HK-2 (cell line): ENCODE measurements around the gene MKKS.

Experiments
- DNase-seq: peaks from one replicate; pipeline ENCODE4 v3.0.0-alpha.2; 2018; ENCODE audit not compliant: unreplicated experiment

Gene MKKS

DNA sequence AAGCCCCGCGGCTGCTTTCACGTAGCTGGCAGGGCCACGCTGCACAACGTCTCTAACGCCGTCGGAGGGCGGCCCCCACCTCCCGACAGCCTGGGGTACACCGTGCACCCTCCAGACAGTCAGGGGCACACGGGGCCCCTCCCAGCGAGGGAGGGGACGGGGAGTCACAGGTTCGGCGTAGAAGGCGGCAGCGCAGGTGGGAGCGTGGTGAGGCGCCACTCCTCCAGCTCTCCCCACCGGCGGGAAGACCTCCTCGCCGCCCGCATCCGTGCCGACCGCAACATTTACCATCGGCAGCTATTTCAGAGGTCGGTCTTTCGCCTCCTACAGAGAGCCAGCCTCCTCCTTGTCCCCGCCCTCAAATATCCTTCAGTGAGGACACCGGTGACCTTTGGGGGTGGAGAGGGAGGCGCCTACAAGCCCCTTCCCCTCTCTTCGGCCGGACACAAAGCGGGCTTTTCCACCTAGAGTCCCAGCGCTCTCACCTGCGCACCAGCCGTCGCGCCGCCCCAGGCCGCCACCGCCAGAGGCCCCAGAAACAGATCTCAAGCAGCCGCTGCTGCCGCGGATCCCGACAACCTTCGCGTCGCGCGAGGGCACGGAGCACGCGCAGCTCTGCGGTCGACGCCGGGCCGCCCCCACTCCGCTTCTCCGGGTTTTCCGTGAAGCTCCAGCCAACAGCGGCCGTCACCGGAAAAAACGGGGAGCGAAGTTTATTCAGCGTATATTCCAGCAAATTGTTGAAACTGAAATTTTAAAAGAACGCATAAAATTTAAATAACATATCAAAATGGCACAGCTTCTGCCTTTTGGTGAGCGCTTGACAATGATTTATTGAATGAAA, at the start of gene MKKS:
Gene MKKS (minus strand): TSS at position 600 of the 844 bp plus-strand sequence. CDS start 20,708 bp downstream, outside the sequence.
- peak; percentile 93 for DNase-seq

DNA sequence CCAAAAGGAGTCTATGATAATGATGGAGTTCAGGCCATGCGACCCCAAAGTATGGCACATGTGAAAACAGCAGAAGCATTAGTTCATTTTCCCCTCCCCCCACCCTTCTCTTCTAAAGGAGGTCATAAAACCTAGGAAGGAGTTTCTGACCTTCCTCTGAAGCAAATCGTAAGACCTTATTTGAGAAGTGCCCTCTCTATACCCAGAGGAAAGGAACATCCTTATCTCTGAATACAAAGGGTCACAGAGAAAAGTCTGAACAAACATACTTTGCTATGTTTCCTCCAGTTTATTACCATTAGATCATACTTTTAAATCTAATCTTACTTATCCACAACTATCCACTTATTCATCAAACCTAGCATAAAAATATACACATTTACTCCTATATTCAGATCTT, 49.7 kb upstream of the MKKS start:
- no peak for DNase-seq

GRCh38 chr20:10481676-10482075, 47.7 kb upstream of the MKKS start:
- no peak for DNase-seq

- no peak for DNase-seq
Measured at GRCh38 chr20:10478930-10479329, 44.9 kb upstream of the MKKS start.

DNA sequence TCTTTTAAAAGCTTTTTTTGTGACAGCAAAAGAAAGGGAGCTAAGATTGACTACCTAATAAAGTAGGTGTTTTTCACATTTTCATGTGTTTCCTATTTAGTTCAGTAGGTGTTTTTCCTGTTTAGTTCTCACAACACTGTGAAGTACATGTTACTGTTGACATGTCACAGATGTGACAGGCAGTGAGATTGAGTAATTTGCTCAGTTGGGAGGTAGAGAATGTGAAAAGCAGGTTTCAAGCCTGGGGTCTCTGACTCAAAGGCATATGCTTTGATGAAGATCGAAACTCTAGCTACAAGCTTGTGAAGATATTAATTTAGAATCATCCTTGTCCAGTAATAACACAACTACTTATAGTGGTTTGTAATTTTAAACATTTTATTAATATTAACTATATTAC, 44.2 kb upstream of the MKKS start:
- no peak for DNase-seq

GRCh38 chr20:10476319-10476724, 42.3 kb upstream of the MKKS start:
- DNase-seq: no peak

DNA sequence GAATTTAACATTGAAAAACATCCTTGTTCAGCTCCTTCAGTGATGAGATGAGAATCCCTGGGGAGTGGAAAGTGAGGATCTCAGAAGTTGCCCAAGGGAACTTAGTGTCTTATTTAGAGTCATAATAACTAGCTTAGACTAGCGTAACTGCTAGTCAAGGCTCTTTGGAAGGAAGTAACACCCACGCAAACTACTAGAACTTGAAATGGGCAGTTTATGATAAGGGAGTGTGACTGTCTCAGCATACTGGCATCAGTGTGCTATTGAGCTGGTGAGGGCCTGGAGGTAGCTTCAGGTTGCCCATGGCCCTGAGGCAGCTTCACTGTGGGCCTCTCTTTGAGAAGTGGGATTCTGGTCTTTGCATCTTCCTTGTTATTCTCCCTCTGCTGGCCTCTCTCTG, 41.2 kb upstream of the MKKS start:
- DNase-seq: no peak

GRCh38 chr20:10474606-10475184, 40.7 kb upstream of the MKKS start:
- DNase-seq: no peak

DNA sequence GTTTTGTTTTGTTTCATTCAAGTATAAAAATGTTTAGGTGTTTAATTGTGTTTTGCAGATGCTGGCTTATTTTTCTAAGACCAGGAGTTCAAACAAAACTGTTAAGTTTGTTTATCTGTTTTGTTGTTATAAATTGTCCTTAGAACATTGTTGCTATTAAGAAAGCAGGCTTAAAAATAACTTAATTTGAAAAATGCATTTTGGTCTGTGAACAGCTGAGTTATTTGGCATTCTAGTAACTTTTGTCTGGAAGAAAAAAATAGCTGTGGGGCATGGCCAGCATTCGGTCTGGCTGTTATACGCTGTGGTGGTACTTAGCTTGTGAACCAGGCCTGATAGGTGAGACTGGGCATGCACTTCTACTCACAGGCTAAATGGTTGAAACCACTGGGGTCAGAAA, 38.8 kb upstream of the MKKS start:
- DNase-seq: no peak

- no peak for DNase-seq
Measured at GRCh38 chr20:10470276-10470675, 36.3 kb upstream of the MKKS start.

- DNase-seq: no peak
Measured at GRCh38 chr20:10469599-10469998, 35.6 kb upstream of the MKKS start.

GRCh38 chr20:10469056-10469455, 35.0 kb upstream of the MKKS start:
- DNase-seq: no peak

GRCh38 chr20:10468340-10468845, 34.4 kb upstream of the MKKS start:
- no peak for DNase-seq

GRCh38 chr20:10467681-10468339, 33.8 kb upstream of the MKKS start:
- DNase-seq: no peak

GRCh38 chr20:10466855-10467254, 32.8 kb upstream of the MKKS start:
- DNase-seq: no peak

- DNase-seq: no peak
Measured at GRCh38 chr20:10466325-10466724, 32.3 kb upstream of the MKKS start.

- no peak for DNase-seq
Measured at GRCh38 chr20:10465135-10465534, 31.1 kb upstream of the MKKS start.

DNA sequence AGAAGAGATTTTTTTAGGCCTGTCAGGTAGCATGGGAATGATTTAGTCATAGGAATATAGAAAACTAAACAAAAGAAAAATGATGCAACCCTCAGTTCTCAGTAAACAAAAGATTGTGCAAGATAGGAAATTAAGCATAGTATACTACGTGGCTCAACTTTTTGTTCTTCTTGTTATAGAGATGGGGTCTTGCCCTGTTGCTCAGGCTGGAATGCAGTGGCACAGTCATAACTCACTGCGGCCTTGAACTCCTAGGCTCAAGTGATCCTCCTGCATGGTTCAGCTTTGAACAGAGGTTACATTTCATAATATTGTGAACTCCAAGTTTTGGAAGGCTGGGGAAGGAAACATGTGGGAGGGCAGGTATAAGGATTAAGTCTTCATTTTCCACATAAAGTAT, 29.6 kb upstream of the MKKS start:
- DNase-seq: no peak

- DNase-seq: no peak
Measured at GRCh38 chr20:10462516-10462915, 28.5 kb upstream of the MKKS start.

DNA sequence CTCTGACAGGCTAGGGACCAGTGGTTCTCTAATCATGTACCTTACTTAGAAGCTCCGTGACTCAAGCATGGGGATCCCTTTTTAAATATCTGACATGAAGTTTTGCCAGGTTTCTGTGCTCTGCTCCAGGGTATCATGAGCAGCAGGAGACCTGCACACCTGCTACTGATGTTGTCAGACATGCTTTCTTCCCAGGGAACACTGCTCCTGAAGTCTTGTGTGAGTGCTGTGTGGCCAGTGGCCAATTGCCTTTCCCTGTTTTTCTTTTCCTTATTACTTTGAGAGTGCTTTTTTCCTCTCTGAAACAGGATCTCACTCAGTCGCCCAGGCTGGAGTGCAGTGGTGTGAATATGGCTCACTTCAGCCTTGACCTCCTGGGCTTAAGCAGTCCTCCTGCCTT, 27.5 kb upstream of the MKKS start:
- DNase-seq: no peak

DNA sequence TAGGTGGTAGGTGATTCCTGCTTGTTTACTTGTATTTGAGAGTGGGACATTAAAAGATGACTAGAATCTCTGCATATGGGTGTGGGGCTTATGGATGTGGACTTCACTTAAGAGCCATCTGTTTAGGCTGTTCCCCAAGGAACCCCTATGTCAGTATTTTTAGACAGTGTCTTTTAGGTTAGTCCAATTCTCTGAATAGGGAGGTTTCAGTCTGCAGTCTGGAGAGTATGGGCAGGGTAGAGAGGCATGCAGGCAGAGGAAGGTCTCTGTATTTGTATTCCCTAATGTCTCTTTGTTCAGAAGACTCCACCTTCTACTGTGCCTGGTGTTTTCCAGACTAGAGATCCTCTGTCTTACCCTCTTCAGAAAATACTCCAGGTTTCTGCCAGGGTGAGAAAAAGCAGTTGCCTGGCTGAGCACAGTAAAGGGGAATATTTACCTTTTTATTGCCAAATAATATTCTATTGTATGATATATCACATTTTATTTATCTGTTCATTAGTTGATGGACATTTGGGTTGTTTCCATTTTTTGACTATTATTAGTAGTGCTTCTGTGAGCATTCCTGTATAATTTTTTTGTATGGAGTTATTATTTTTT, 20.2 kb upstream of the MKKS start:
- no peak for DNase-seq

DNA sequence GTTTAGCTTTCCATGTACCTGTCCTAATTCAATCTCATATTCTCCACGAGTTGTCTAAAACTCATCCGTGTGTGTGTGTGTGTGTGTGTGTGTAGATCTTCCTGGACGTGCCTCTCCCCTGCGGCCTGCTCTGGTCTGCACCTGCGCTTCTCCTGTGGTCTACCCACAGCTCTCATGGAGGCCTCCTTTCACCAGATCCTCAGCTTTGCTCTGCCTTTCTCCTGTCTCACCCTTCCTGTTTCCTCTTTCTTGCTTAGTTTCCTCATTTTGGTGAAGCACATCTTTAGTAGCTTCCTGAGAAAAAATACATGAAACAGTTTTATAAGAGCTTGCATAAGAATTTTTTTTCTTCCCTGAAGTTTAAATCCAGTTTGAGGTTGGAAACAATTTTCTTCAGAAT, 19.2 kb upstream of the MKKS start:
- no peak for DNase-seq
